HG02798 (cell line): ENCODE measurements around the gene HSF2BP.
"Not testable (repeated sequence)": the region's sequence is repeated elsewhere in the genome, so short reads cannot be mapped to it uniquely, and the experiment has no call there.

Experiments used
- ATAC-seq: cut with Tn5 transposase; IDR thresholded peaks from one replicate; pipeline ENCODE4 v1.9.1; 2021; ENCODE audit warnings: mild to moderate bottlenecking; ENCODE audit not compliant: unreplicated experiment, poor library complexity

Gene HSF2BP

DNA sequence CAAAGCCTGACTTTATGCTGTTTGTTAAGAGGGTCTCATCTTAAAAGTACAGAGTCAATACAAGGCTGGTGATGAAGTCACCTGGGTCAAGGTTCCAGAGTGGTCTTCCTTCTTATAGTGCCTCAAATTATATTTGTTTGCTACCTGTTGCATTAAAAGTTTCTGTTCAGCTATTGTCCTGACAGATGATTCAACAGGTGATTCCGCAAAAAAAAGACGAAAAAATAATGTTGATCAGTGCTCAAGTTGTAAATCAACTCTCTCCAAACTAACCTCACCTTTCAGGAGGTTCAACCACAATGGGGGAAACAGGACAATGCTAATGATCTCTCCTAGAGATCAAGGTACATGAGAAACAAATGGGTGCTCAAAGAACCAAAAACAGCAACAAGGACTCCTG lies 35.7 kb downstream of the HSF2BP start:
- ATAC-seq, result no peak

GRCh38 chr21:43622796-43623195 lies 36.5 kb downstream of the HSF2BP start:
- ATAC-seq, result no peak

DNA sequence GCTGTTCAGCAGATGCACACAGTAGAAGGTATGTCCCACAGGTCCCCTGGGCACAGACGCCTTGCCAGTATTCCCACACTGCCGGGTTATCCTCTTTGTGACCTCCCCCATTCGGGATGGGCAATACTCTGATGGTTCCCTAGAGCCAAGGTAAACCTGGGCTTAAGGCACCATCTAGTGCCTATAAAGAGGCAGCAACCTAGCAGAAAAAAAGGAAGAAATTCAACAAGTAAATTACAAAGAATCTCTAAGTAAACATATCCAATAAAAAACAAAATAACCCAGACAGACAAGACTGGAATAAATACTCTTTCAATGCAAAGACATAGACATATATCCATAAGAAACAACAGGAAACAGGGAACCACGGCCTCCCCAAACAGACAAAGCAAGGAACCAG lies 39.4 kb downstream of the HSF2BP start:
- no peak for ATAC-seq

DNA sequence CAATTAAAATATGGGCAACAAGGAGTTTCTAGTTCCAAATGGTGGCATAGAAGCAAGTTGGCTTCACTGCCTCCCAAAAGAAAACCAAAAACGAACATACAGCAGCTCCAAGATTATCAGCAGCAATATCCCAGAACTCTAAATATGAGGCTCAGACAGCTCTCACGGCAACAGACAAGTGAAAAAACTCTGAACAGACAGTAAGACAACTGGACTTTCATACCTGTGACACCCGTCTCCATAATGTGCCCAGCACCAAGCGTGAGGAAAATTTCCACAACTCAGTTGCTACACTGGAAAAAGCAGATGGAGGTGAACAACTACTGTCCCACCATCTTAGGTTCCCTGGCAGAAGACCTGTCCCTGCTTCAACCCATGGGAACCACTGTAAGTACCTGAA lies 39.9 kb downstream of the HSF2BP start:
- ATAC-seq, result no peak

DNA sequence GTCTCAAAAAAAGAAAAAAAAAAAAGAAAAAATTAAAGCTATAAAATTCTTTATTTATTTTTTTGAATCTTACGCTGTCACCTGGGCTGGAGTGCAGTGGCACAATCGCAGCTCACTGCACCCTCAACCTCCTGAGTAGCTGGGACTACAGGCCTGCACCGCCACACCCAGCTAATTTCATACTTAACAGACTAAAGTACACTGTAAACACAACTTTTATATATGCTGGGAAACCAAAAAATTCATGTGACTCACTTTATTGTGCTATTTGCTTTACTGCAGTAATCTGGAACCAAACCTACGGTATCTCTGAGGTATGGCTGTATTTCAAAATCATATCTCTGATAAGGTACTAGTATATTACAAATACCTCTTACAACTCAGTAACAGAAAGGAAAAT lies 40.3 kb downstream of the HSF2BP start:
- no peak for ATAC-seq

- ATAC-seq, result not testable (repeated sequence)
Observed at GRCh38 chr21:43616861-43617260, 42.4 kb downstream of the HSF2BP start.

DNA sequence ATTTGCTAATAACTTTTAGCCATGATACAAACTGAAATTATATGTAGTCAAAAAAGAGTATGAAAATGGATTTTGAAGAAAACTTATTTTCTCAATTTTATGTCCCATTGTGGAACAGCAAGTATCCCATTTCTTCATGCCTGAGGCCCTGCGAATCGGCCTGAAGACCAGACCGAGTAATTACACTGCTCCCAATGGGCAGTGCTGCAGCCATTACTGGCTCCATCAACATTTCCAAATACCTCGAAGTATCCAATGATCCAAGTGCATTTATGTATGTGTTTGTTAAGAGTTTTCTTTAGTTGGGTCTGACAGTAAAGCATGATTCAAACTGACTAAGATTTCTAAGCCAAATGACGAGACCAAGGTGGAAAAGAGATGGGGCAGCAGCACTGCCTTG lies 44.4 kb downstream of the HSF2BP start:
- ATAC-seq, result no peak

- ATAC-seq, result no peak
Observed at GRCh38 chr21:43613755-43614638, 45.3 kb downstream of the HSF2BP start.

- no peak for ATAC-seq
Observed at GRCh38 chr21:43611598-43612369, 47.5 kb downstream of the HSF2BP start.

DNA sequence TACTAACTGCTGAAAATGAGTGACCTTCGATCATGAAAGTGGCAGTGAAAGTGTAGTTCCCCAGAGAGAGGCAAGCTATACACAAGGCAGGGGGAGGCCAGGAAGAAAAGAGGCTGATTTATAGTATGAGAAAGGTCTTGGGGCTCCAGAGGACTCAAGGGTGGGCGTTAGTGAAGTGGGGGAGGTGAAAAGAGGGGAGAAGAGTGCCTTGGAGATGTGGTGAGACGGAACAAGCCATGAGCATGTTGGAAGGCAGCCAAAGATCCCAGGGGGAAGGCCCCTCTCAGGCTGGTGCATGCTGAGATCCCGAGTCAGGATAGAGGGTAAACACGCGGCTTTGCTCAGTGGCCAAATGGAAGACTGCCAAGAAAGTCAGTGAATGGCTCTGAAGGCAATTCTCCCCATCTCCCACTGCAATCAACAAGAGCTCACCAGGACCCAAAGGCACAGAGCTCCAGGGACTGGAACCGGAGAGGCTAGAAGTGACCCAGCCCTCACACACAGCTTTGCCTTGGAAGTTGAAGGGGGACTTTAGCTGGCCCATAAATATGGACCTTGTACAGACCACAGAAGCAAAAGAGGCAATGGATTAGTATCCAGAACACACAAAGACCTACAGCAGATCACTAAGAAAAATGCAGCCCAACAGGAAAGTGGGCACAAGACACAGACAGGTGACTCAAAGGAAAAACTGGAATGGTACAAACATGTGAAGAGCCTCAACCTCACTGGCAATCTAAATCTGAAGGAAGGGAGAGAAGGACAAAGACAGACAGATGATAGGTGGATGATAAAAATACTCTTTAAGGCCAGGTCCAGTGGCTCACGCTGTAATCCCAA lies 49.6 kb downstream of the HSF2BP start:
- no peak for ATAC-seq

DNA sequence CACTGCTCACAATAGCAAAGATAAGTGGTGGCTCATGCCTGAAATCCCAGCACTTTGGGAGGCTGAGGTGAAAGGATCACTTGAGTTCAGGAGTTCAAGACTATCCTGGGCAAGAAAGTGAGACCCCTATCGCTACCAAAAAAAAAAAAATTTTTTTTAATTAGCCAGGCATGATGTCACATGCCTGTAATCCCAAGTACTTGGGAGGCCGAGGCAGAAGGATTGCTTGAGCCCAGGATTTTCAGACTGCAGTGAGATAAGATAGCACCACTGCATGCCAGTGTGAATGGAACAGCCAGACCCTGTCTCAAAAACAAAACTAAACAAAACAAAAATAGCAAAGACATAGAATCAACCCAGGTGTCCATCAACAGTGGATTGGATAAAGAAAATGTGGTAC lies 50.6 kb downstream of the HSF2BP start:
- ATAC-seq, result no peak

- no peak for ATAC-seq
Observed at GRCh38 chr21:43608225-43608624, 51.1 kb downstream of the HSF2BP start.

- no peak for ATAC-seq
Observed at GRCh38 chr21:43605320-43606215, 53.7 kb downstream of the HSF2BP start.

DNA sequence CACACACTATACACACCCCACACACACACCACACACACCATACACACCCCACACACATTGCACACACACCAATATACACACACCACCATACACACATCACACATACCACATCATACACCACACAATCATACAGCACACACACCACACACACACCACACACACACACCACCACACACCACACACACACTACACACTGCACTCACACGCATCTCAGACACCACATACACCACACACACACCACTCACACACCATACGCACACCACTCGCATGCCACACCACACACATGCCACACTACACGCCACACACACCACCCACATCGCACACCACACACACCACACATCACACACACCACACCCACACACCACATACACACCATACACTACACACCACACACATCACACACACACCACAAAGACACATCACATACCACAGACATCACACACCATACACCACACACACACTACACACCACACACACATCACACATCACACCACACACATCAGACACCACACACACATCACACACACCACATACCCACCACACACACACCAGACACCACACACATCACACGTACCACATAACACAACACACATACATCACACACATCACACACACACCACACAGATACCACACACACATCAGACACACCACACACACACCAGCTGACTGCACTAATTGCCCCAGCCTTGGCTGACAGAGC lies 54.6 kb downstream of the HSF2BP start:
- ATAC-seq, result no peak

- ATAC-seq, result no peak
Observed at GRCh38 chr21:43603641-43604504, 55.4 kb downstream of the HSF2BP start.

- no peak for ATAC-seq
Observed at GRCh38 chr21:43603233-43603626, 56.1 kb downstream of the HSF2BP start.

- ATAC-seq, result no peak
Observed at GRCh38 chr21:43602266-43603232, 56.7 kb downstream of the HSF2BP start.
